Measurements from ENCODE around the gene TTLL10.
A peak's percentile ranks its signal among the peaks of the same experiment; 100 is the strongest.
"Not testable (repeated sequence)": the region's sequence is repeated elsewhere in the genome, so short reads cannot be mapped to it uniquely, and the experiment has no call there.

Gene TTLL10

DNA sequence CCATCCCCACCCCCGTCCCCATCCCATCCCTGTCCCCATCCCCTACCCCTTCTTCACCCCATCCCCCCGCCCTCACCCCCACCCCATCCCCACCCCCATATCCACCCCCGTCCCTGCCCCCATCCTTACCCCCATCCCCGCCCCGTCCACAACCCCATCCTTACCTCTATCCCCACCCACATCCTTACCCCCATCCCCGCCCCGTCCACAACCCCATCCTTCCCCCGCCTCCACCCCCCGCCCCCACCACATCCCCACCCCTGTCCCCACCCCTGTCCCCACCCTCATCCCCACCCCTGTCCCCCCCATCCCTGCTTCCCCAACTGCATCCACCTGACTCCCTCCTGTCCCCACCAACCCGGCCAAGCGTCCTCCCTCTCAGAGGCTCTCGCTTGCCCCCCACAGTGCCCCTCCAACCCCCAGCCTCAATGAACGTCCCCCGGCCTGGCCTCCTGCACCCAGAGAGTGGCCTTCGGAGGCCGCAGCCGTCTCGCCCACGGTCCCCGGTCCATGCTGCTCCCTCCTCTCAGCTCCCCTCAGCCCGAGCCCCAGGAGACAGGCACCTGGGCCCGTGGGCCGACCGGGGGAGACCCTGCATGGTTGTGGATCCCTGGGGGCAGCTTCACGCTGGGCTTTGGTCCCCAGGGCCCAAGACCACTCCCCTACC is 32.3 kb upstream of the TTLL10 start:
- no peak for DNase-seq (ENCODE audit: low spot score)

DNA sequence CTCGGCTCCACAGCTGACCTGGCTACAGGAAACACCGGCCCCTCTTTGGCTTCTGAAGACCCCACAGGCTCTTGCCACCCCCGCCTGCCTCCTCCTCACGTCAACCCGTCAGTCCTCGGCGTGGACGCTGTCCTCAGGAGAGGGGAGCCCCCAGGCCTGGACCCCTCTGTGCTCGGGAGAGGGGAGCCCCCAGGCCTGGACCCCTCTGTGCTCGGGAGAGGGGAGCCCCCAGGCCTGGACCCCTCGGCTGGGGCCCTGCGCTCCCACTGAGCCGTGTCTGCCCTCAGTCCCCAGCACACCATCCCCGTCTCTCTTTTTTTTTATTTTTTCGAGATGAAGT is 31.8 kb upstream of the TTLL10 start:
- no peak for DNase-seq (ENCODE audit: low spot score)

DNA sequence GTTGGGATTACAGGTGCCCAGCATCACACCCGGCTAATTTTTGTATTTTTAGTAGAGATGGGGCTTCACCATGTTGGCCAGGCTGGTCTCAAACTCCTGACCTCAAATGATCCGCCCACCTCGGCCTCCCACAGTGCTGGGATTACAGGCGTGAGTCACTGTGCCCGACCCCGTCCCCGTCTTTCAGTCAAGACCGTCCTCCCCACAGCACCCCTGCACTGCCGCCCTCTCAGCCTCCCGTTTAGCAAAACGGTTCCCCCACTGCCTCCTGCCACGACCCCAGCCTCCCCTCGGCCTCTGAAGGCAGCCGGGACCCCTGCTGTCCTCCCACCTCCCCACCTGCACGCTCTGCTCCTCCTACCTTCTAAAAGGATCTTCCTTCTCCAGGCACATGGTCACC is 31.3 kb upstream of the TTLL10 start:
- not testable (repeated sequence) for DNase-seq (ENCODE audit: low spot score)

DNA sequence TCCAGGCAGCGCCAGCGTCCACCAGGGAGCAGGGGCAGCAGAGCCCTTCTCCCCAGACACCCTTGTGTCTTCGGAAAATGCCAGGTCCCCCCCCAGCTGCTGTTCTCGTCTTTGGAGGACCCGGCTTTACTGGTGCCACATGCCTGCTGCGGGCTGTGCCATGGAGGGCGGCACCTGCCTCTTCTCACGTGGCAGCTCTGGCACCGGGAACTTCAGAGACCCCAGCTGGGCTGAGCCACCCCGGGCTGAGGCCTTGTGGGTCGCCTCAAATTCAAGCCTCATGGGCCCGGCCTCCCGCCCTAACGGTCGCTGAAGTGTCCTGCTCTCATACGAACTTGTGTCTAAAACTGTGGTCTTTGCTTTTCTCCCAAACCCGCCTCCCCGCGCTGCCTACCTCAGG is 30.8 kb upstream of the TTLL10 start:
- DNase-seq (ENCODE audit: low spot score), result no peak

DNA sequence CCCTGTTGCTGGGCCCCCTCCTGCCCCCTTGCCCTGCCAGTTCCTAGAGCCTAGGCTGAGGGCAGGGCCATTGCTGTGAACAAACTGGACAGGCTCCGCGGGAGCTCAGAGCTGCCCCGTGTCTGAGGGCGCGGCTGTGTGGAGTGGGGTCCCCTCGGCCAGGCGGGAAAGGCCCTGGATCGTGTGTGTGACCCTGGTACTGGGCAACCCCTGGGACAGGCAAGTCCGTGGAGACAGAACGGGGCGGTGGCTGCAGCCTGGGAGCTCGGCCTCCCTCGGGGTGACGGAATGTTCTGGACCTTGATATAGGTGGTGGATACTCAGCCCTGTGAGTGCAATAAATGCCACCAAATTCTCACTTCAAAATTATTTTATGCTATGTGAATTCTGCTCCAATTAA is 30.0 kb upstream of the TTLL10 start:
- no peak for DNase-seq (ENCODE audit: low spot score)

DNA sequence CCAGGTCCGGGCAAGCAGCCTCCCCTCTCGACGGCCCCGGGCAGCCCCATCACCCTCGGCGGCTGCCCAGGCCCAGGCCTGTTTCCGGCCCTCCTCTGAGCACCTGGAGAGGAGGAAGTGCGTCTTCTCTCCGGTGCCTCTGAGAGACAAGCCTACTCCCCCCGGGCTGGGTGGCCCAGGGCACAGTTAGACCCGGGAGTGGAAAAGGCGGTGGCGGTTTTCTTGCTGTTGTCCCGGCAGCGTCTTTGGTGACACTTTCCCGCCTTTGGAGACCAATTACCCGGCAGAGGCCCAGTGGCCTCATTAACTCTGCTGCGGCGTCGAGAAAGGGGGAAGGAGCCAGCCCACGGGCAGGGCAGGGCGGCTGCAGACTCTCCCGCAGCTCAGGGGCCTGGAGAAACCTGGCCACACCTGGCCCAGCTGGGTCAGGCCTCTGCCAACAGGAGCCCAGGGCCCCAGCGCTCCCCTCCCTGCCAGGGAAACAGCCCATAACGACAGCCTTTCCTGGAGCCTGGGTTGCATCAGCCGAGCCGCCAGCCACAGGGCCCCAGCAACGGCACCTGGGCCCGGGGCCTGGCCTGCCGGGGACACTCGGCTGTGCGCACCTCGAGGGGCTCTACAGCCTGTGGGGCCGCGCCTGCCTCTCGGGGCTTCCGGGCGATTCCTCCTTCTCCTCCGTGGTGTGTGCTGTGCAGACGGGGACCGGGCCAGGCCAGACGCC is 29.4 kb upstream of the TTLL10 start:
- no peak for DNase-seq (ENCODE audit: low spot score)

DNA sequence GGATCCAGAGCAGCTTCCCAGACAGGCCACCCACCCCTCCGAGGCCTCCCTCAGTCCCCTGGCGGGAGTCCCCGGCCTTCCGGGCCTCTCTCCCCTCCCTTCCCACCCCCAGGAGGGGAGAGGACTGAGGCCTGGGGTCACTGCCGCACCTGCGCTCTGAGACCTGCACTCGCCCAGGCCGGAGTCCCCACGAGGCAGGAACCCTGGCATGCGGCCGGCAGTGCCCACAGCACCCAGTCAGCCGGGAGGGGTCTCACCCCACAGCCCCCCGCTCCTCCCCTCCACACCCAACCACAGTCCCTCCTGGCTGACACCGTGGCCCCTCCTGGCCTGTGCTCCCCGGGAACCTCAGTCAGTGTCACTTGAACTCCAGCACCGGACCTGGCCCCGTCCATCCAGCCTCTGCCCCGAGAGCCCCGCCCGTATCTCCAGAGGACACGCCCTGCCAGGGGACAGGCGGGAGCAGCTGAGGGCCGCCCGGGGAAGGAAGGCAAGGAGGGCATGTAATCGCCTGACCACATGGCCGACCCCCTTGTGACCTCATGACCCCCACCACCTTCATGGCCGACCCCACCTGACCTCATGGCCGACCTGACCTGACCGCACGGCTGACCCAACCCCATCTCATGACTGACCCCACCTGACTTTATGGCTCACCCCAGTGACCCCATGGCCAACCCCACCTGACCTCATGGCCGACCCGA is 28.7 kb upstream of the TTLL10 start:
- no peak for DNase-seq (ENCODE audit: low spot score)

DNA sequence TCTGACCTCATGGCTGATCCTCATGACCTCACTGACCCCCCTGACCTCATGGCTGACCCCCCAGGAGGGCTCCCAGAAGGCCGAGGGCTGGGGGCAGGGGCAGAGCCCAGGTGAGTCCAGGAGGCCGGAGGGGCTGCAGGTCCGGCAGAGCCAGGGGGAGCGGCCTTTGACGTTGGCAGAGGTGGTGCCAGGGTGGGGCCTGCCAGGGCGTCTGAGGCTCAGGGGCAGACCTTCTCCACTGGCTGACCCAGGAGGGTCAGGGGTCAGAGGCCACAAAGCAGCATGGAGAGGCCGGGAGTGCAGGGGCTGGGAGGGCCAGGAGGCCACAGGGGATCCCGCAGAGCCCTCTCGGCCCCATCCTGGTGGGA is 28.1 kb upstream of the TTLL10 start:
- DNase-seq (ENCODE audit: low spot score), result no peak

DNA sequence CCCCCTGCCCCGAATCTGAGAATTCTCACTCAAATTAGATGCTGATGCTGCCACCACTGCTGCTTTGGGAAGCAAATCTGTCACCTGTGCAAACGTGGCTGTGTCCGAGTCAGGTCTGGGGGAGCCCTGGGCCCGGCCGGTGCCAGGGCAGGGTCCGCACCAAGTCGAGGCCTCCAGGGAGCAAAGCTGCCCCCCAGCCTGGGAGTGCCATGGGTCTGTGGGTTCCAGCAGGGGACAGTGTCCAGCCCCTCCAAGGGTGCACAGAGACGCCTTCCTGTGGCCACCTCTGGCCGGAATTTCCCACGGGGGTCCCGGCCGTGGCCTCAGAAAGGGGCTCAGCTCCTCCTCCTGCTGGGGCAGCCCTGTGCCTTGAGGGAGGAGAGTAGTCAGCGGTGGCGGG is 27.7 kb upstream of the TTLL10 start:
- no peak for DNase-seq (ENCODE audit: low spot score)

DNA sequence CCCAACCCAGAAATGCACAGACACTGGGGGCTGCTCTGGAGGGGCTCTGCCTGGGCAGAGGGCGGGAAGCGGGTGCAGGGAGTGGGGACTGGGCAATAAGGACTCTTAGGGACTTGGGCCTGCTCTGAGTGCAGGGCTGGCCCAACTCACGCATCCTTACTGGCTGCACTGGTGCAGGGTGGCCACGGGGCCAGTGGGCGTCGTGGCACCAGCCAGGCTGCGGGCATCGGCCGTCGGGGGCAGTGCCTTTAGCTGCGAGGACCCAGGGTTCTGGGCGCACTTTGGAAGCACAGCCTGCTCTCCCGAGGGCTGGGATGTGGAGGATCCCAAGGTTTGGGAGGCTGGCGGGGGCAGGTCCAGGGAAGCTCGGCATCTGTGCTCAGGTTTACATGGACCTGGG is 27.1 kb upstream of the TTLL10 start:
- DNase-seq (ENCODE audit: low spot score), result no peak

DNA sequence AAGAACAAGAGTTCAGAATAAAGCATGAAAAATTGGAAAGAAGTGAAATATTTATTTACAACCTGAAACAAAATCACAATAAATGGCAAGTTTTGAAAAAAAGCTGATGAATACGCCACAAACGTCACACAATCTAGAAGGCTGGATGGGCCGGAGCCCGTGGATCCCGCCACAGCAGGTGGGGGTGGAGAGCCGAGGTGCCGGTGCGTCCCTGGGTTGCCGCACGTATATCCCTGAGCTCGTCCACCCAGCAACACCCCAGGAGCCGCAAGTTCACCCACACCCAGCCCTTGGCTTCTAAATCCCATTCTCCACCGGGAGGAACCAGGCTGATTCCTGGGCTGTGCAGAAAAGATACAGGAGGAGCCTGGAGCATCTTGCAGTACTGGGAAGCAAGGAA is 25.6 kb upstream of the TTLL10 start:
- DNase-seq (ENCODE audit: low spot score), result no peak

DNA sequence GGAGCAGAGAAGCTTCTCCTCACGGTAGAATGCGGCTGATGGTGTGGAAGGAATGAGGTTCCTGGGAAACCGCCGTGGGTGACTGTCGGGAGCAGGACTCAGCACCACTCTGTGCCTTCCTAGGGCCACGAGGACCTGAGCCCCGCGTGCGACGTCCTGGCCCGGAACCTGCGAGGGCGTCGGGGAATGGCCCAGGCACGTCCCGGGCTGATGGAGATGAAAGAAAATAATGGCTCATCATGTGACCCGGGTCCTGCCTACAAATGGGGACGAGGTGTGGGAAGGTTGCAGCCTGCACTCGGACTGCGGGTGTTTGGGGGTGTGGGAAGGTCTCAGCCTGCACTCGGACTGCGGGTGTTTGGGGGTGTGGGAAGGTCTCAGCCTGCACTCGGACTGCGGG is 25.1 kb upstream of the TTLL10 start:
- DNase-seq (ENCODE audit: low spot score), result no peak

DNA sequence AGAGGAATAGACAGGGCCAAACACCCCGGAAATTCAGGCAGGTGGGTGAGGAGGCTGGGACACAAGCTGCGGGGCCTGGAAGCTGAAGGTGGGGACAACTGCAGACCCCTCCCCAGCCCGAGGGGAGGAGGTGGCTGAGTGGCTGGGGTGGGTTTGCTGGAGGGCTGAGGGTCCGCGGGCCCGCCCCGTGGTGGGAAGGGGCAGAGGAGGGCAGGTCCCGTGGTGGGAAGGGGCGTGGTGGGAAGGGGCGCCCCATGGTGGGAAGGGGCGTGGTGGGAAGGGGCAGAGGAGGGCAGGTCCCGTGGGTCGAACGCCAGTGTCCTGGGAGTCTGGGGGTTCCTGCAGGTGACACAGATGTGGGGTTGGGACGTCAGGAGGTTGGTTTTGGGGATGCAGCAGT is 24.3 kb upstream of the TTLL10 start:
- no peak for DNase-seq (ENCODE audit: low spot score)

DNA sequence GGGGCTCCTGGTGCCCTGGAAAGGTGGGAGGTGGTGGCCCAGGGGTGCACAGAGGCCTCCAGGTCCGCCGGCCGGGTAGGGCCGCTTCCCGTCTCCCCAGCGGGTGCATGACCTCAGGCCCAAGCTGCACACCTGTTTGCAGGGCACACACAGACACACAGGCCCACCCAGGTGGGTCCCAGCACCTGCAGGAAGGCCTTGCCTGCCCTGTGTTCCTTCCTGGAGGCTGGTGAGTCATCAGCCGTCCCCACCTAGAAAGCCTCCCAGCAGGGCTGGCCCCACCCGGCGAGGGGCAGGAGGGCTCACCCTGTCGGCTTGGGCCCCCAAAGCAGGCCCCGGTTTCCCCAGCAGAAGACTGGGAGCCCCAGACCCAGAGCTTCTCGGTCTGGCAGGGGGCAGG is 23.6 kb upstream of the TTLL10 start:
- DNase-seq (ENCODE audit: low spot score), result no peak

DNA sequence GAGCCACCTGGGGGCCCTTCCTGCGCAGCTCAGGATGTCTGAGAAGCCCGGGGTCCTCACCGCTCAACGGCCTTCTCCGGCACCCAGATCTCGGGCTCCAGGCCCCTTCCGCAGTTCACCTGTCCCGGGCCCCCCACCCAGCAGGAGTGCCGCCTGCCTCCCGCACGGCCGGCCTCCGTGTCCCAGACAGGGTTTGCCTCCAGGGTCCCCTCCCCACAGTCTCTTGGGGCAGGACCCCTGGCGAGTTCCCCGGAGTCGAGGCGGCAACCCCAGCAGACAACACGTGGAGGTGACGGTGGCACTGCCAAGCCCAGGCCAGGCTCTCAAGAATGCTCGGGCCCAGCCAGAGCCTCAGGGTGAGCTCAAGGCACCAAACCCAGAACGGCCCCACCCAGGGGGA is 22.4 kb upstream of the TTLL10 start:
- no peak for DNase-seq (ENCODE audit: low spot score)

DNA sequence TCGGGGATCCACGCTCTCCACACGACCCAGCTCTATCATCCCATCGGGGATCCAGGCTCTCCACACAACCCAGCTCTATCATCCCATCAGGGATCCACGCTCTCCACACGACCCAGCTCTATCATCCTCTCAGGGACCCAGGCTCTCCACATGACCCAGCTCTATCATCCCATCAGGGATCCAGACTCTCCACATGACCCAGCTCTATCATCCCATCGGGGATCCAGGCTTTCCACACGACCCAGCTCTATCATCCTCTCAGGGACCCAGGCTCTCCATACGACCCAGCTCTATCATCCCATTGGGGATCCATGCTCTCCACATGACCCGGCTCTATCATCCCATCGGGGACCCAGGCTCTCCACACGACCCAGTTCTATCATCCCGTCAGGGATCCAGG is 21.2 kb upstream of the TTLL10 start:
- not testable (repeated sequence) for DNase-seq (ENCODE audit: low spot score)

DNA sequence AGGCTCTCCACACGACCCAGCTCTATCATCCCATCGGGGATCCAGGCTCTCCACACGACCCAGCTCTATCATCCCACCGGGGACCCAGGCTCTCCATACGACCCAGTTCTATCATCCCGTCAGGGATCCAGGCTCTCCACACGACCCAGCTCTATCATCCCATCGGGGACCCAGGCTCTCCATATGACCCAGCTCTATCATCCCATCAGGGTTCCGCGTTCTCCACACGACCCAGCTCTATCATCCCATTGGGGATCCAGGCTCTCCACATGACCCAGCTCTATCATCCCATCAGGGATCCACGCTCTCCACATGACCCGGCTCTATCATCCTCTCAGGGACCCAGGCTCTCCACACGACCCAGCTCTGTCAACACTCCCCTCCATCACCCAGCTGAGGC is 20.5 kb upstream of the TTLL10 start:
- not testable (repeated sequence) for DNase-seq (ENCODE audit: low spot score)

DNA sequence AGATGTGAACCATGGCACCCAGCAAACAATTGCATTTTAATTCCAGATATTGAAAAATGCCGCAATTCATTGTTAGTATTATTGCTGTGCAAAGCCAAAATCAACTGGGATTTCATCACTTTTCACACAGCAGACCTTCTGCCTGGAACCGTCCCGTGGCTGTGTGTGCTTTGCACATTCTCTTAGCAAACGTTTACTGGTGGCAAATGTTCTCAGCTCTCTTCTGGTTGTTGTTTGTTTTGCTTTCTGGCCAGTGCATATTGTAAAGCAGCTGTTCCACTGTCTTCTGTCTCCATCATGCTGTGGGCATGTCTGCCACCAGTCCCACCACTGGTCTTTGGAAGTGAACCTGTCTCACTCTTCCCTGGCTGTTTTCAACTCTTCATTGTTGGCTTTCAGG is 19.8 kb upstream of the TTLL10 start:
- no peak for DNase-seq (ENCODE audit: low spot score)

DNA sequence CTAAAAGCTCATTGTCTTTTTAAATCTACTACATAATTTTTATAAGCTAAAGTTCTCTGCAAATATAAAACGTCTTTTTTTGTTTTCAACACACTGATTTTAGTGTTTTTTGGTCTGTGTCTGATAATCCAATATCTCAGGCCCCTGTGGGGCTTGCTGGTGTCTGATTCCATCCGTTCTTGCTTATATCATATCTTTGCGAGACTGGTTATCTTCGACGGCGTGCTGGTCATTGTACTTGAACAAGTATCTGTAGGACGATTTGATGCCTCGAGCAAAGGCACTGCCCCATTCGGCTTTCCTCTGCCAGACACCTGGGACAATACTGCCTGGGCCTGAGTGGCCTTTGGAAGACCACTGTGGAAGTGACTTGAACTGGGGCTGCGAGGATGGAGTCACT is 18.4 kb upstream of the TTLL10 start:
- no peak for DNase-seq (ENCODE audit: low spot score)

DNA sequence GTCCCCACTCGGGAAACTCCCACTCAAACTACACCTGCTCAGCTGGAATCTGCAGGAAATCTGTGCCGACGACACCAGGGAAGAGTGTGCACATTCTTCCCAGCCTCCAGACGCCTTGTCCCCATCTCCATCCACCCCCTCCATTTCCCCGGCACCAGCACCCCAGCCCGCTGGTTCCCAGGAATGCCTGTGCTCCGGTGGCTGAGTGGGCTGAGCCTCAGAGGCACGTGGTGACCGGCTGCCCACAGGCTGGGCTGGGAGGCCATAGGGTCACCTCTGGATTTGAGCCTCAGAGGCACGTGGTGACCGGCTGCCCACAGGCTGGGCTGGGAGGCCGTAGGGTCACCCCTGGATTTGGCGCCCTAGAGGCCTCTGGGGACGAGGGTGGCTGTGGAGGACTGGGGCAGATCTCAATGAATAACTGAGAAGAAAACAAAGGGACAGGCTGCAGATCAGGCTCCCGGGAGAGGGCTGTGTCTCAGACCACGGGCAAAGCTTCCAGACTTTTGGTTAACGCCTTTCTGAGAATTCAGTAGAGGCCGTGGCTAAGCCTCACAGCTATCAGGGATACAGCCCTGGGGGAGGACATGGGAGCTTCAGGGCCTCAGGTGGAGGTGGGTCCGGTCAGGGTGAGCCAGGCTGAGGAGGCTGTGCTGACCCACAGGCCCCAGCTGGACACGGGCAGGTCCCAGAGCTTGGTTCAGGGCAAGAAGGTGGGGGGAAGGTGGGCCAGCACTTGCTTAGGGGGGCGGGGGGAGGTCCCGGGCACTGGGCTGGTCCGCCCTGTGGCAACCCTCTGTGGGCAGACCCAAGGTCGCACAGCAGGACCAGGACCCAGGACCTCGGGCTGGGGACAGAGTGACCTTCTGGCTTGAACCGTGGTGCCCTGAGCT is 17.3 kb upstream of the TTLL10 start:
- no peak for DNase-seq (ENCODE audit: low spot score)

DNA sequence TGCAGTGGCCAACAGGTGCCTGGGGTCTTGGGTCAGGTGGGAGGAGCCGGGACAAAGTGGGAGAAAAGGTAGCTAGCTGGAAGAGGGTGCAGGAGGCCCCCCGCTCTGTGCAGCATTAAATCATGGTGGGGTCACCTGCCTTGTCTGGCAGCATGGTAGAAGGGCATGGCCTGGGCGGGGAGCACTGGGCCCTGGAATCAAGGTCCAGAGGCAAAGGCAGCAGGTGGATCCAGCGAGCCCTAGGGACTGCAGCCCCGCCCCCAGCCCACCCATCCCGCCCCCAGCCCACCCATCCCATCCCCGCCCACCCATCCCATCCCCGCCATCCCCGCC is 16.7 kb upstream of the TTLL10 start:
- DNase-seq (ENCODE audit: low spot score), result no peak

DNA sequence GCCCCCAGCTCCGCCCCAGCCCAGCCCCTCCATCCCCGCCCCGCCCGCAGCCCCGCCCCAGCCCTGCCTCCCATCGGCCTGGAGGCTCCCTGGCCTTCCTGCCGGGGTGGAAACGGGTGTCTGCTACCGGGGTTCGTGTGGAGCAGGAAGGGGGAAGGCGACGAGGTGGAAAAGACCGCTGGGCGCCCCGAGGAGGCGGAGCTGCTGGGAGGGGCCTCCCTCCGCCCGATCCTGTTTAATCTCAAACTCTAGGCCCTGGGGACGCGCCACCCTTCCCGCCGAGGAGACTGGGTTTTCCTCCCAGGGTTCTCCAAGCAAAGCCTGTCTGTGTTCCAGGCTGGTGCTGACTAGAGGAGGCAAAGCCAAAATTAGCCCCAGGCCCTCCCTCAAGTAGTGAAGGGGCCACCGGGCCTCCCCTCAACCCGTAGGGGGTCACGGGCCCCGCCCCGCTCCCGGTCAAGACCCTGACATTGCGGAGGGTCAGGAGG is 16.2 kb upstream of the TTLL10 start:
- DNase-seq (ENCODE audit: low spot score), result peak; percentile 66

All from COLO829 (cell line).